ENCODE measurements around the gene HSPA2. TPM values are rescaled to one million over a fixed set of nuclear protein-coding genes. Genes with fewer than 3 reads are reported as not detected.

Gene HSPA2
- polyA plus RNA-seq, 1 donor from 2014 or later, result 0.25 TPM

DNA sequence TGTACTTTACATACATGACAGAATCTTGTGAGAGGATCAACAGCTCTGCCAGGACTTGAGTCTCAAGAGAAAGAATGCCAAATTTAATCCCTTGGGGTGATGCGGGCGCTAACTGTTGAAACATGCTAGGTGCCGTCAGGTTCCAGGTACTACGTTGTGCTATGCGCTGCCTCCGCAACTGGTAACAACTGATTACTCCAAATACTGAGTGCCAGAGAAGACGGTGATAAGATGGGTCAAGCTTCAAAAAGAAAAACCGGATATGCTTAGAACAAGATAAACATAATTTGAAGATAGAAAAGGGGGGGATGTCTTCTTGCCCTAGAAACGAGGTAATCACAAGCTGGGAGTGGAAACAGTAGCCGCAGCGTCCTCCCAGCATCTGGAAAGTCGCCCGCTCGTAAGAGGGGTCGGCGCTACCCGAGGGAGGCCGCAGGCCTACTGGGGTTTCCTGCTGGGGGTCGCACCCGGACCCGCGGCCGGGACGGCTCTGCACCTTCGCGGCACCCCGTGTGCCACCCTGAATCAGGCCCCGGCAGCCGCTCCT lies 37.6 kb upstream of the HSPA2 start:
- H3F3A ChIP-seq (ENCODE audit: insufficient read depth, low read length, poor library complexity, severe bottlenecking), result no peaks in the 10 kb centered on the region
- H3K79me2 ChIP-seq (replicated peaks; ENCODE audit: insufficient read depth, low read length), result peaks cover 51% of the 10 kb centered on the region

DNA sequence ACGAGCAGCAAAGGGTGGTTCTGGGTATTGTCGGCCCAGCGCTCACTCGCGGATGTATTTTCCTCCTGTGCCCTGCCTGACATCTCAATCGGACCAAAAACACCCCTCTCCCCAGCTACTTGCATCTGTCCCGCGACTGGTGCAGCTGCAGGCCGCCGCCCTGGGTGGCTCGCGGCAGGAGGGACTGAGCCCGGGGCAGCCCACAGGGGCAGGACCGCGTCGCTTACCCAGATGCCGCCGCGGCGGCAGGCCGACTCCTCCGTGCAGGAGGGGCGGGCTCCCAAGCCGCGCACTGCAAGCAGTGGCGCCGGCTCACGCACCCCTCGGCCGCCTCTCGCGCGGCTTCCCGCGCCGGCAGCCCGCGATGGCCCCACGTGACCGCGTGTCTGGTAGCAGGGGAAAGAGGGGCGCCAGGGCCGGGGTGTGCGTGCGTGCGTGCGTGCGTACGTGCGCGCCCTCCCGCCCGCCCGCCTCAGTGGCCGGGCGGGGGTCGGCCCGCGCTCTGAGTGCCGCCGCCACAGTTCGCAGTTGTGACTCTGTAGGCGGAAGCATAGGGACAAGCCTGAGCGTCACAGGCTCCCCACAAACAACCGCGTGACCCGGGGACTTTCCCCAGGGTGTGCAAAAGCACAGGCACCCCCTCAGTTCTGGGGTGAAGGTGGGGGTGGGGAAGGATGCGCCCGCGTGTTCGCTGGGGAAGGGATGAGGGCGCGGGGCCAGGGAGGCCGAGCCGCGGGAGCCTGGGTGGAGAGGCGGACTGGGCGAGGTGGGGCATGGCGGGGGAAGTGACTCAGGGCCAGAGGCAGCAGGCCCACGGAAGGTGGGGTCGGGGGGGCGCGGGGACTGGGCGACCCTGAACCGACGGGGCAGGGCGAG lies 36.9 kb upstream of the HSPA2 start, which contains the start of gene ZBTB25:
ZBTB25 (minus strand) TSS at position 405 of the 876 bp plus-strand sequence. CDS start 13,305 bp downstream, outside the sequence.
- H3K36me3 ChIP-seq (ENCODE audit: insufficient read depth, low read length), result no peaks in the 10 kb centered on the region
- no peaks in the 10 kb centered on the region for H3K9me2 ChIP-seq (ENCODE audit: insufficient read depth, low read length)
- no peaks in the 10 kb centered on the region for H3F3A ChIP-seq (ENCODE audit: insufficient read depth, low read length, poor library complexity, severe bottlenecking)
- peak within 1 kb of the TSS; percentile 98 for H2AFZ ChIP-seq (ENCODE audit: low read depth, low read length)
- no peaks in the 10 kb centered on the region for H3K27me3 ChIP-seq (ENCODE audit: insufficient read depth, low read depth, low read length)
- peaks cover 58% of the 10 kb centered on the region for H3K79me2 ChIP-seq (replicated peaks; ENCODE audit: insufficient read depth, low read length)
- H3K27ac ChIP-seq (ENCODE audit: low read length), result peak within 1 kb of the TSS; percentile 97
- TF ChIP-seq, protein P1, sequence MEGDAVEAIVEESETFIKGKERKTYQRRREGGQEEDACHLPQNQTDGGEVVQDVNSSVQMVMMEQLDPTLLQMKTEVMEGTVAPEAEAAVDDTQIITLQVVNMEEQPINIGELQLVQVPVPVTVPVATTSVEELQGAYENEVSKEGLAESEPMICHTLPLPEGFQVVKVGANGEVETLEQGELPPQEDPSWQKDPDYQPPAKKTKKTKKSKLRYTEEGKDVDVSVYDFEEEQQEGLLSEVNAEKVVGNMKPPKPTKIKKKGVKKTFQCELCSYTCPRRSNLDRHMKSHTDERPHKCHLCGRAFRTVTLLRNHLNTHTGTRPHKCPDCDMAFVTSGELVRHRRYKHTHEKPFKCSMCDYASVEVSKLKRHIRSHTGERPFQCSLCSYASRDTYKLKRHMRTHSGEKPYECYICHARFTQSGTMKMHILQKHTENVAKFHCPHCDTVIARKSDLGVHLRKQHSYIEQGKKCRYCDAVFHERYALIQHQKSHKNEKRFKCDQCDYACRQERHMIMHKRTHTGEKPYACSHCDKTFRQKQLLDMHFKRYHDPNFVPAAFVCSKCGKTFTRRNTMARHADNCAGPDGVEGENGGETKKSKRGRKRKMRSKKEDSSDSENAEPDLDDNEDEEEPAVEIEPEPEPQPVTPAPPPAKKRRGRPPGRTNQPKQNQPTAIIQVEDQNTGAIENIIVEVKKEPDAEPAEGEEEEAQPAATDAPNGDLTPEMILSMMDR (IDR thresholded peaks at IDR 0.05; ENCODE audit: poor library complexity, severe bottlenecking), result peak; percentile 22
- TF ChIP-seq MXI1 (conservative IDR thresholded peaks at IDR 0.05; ENCODE audit: poor library complexity, severe bottlenecking) (peak; percentile 60), SMC3 (conservative IDR thresholded peaks at IDR 0.05; ENCODE audit: poor library complexity) (no peak), TAF1 (IDR thresholded peaks at IDR 0.05; ENCODE audit: low read depth) (peak; percentile 94), EP300 (conservative IDR thresholded peaks at IDR 0.05; ENCODE audit: poor library complexity, severe bottlenecking) (peak; percentile 41), POLR2AphosphoS5 (IDR thresholded peaks at IDR 0.05) (peak; percentile 89), RAD21 (conservative IDR thresholded peaks at IDR 0.05) (no peak)
- TF ChIP-seq, protein P2, sequence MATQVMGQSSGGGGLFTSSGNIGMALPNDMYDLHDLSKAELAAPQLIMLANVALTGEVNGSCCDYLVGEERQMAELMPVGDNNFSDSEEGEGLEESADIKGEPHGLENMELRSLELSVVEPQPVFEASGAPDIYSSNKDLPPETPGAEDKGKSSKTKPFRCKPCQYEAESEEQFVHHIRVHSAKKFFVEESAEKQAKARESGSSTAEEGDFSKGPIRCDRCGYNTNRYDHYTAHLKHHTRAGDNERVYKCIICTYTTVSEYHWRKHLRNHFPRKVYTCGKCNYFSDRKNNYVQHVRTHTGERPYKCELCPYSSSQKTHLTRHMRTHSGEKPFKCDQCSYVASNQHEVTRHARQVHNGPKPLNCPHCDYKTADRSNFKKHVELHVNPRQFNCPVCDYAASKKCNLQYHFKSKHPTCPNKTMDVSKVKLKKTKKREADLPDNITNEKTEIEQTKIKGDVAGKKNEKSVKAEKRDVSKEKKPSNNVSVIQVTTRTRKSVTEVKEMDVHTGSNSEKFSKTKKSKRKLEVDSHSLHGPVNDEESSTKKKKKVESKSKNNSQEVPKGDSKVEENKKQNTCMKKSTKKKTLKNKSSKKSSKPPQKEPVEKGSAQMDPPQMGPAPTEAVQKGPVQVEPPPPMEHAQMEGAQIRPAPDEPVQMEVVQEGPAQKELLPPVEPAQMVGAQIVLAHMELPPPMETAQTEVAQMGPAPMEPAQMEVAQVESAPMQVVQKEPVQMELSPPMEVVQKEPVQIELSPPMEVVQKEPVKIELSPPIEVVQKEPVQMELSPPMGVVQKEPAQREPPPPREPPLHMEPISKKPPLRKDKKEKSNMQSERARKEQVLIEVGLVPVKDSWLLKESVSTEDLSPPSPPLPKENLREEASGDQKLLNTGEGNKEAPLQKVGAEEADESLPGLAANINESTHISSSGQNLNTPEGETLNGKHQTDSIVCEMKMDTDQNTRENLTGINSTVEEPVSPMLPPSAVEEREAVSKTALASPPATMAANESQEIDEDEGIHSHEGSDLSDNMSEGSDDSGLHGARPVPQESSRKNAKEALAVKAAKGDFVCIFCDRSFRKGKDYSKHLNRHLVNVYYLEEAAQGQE (IDR thresholded peaks at IDR 0.05; ENCODE audit: borderline replicate concordance), result peak; percentile 87
- H3K9me3 ChIP-seq (ENCODE audit: low read length), result no peaks in the 10 kb centered on the region
- peak within 1 kb of the TSS; percentile 98 for H3K4me3 ChIP-seq (ENCODE audit: low read length)
- H3K9ac ChIP-seq (ENCODE audit: low read length), result peak within 1 kb of the TSS; percentile 99
- H3K4me2 ChIP-seq (ENCODE audit: low read length), result peak within 1 kb of the TSS; percentile 95
- H4K20me1 ChIP-seq (ENCODE audit: insufficient read depth), result no peaks in the 10 kb centered on the region

More for the DNA sequence above, 37.6 kb upstream of the HSPA2 start:
- H3K36me3 ChIP-seq (ENCODE audit: insufficient read depth, low read length), result no peaks in the 10 kb centered on the region
- H3K9ac ChIP-seq (ENCODE audit: low read length), result peak overlapping the region; percentile 99
- H3K4me3 ChIP-seq (ENCODE audit: low read length), result peak overlapping the region; percentile 98
- H3K9me2 ChIP-seq (ENCODE audit: insufficient read depth, low read length), result no peaks in the 10 kb centered on the region
- no peaks in the 10 kb centered on the region for H3K27me3 ChIP-seq (ENCODE audit: insufficient read depth, low read depth, low read length)
- H4K20me1 ChIP-seq (ENCODE audit: insufficient read depth), result no peaks in the 10 kb centered on the region
- no peaks in the 10 kb centered on the region for H3K9me3 ChIP-seq (ENCODE audit: low read length)
- TF ChIP-seq, protein P2 (IDR thresholded peaks at IDR 0.05; ENCODE audit: borderline replicate concordance), result peak; percentile 45
- TF ChIP-seq EP300 (conservative IDR thresholded peaks at IDR 0.05; ENCODE audit: poor library complexity, severe bottlenecking), result no peak
- peak overlapping the region; percentile 95 for H3K4me2 ChIP-seq (ENCODE audit: low read length)
- H3K27ac ChIP-seq (ENCODE audit: low read length), result peak overlapping the region; percentile 97
- peak overlapping the region; percentile 98 for H2AFZ ChIP-seq (ENCODE audit: low read depth, low read length)
